CD4-positive, alpha-beta T cell treated with Interleukin-4 for 1 hour (primary cell): ENCODE measurements around the gene PDCD6IP.
A peak's percentile ranks its signal among the peaks of the same experiment; 100 is the strongest.
"Not testable (repeated sequence)": the region's sequence is repeated elsewhere in the genome, so short reads cannot be mapped to it uniquely, and the experiment has no call there.

Experiments used
- DNase-seq, 2 donors: peaks; one replicate each; pipeline ENCODE4 v3.0.0-alpha.2; 2020 to 2022

PDCD6IP gene

DNA sequence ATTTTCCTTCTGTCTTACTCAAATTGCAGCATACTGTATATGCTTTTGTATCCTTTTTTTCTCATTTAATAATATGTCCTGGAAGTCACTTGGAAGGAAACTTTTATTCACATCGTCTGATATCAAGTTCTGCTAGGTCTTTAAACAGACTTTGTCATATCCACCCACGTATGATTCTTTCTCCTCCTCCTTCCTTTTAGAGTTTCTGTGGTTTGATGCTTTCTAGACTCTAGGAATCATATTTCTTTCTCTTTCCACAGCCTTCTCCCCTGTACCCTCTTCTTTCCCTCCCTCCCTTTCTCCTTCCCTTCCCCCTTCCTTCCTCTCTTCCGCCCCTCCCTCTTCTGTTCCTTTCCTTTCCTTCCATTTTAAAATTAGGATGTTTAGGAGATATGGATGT, 52.2 kb downstream of the PDCD6IP start:
- not testable (repeated sequence) for DNase-seq

DNA sequence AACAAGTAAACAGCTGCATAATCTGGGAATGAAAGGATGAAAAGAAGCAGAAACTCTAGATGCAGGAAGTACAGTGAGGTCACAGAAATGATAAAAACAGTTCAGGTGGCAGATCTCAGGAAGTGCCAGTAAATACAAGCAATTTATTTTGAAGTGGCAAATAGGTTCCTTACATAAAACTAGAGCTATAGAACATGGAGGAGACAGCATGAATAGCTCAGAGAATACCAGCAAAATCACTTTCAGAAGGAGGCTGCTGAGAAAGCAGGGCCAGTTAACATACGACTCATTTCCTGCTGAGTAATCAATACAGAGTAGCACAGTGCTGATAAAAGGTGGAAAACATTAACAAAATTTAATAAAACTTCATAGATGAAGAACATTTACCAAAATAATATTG, 57.0 kb downstream of the PDCD6IP start:
- DNase-seq = peak in 1 of 2 donors; percentile 8

DNA sequence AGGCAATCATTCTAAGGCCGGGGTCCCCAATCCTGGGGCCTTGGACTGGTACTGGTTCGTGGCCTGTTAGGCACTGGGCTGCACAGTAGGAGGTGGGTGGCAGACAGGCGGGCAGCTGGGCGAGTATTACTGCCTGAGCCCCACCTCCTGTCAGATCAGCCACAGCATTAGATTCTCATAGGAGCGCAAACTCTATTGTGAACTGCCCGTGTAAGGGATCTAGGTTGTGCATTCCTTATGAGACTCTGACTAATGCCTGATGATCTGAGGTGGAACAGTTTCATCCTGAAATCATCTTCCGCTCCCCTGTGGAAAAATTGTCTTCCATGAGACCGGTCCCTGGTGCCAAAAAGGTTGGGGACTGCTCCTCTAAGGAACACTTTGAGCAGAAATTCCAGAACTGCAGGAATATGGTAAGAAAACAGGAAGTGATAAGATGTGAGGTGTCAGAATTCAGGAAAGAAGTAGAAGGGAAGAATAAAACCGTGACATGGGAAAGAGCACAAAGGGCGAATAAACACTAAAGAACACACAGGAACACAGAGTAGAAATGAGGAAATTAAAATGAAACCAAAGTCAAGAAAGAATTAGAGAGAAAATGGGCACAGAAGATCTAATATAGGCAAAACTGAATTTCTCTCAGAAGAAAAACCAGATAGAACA, 57.6 kb downstream of the PDCD6IP start:
- DNase-seq = no peak

DNA sequence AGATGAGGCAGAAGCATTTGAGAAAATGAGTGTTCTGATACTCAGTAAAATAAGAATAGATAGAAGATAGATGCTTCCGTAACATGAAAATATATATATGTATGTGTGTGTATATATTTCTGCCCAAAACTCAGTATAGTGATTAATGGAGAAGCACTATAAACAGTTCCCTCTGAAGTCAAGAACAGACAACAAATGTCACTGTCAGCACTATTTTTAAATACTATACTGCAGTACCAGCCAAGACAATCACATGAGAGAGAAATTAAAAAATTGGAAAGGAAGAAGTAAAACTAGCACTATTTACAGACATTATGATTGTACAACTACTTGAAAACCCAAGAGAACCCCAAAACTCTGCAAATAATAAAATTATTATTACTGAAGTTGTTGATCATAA, 59.3 kb downstream of the PDCD6IP start:
- not testable (repeated sequence) for DNase-seq

DNA sequence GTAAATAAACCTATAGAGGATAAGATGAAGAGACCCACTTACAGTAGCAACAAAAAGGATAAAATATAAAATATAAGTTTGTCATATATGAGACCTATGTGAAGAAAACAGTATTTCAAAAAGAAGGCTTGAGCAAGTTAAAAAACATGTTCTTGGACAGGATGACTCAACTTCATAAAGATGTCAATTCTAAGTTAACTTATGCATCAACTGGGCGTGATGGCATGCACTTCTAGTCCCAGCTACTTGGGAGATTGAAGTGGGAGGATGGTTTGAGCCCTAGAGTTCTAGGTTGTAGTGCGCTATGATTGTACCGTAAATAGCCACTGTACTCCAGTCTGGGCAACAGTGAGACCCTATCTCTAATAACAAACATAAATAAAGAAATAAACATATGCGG, 59.7 kb downstream of the PDCD6IP start:
- no peak for DNase-seq

DNA sequence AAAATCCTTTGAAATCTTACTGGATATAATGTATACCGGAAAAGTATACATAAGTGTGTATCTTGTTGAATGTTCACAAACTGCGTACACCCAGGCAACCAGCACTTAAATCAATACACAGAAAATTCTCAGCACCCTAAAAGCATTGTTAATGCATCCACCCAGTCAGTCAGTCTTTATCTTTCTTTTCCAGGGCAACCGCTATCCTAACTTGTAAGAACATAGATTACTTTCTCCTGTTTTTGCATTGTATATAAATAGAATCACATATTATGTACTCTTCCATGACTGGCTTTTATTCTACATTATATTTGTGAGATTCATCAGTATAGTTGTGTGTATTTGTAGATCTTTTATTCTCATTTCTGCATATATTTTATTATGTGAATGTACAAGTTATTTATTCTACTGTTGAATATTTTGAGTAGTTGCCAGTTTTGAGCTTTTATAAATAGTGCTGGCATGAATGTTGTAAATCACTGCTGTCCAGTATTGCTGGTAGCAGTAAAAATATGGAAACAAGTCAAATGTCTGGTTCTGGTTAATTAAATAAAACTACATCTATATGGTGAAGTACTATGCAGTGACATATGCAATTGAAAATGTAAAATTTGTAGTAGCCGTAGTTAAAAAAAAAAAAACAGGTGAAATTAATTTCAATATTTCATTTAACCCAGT, 62.1 kb downstream of the PDCD6IP start:
- no peak for DNase-seq

DNA sequence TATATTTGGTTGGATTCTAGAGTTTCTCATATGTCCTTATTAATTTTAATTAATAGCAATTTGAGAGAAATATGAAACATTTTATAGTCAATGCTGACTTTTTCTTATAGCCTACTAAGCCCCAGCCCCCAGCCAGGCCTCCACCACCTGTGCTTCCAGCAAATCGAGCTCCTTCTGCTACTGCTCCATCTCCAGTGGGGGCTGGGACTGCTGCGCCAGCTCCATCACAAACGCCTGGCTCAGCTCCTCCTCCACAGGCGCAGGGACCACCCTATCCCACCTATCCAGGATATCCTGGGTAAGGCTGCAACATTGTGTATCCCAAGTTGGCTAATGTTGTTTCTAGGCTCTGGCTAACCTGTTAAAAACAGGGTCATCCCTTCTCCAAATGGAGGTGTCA, 66.7 kb downstream of the PDCD6IP start:
- no peak for DNase-seq

DNA sequence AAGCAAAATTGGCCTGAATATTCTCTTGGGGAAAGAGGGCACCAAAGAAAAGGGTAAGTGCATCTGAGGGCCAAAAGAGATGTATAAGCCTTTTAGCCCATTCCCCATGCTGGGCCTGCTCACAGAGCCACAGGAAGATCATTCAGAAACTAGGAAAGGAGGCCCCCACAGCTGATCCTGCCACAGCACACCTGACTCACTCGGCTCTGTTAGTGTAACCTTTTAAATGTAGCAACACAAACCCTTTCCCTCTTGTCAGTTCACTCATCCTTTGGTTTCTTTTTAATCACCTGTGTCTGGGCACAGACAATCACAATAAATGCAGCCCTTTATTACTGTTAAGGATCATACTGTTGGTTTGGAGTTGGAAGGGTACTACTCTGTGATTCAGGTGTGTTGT, 69.9 kb downstream of the PDCD6IP start:
- no peak for DNase-seq

DNA sequence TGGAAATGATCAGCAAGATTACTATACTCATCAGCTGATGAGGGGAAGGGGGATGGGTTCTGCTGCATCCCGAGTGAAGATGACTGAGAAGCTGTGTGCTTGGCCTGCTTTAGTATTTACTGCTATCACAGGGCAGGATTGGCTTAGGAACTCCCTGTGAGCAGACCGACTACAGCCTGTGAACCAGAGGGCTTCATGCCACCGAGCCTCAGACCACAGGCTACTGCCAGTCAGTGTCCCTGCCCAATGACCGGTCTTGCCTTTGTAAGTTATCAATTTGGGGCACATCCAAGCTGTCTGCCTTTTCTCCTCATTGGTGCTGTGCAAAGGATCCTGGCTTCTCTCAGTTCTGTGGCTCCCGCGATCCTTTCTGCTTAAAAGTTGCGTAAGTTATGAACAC, 71.5 kb downstream of the PDCD6IP start:
- DNase-seq = no peak

DNA sequence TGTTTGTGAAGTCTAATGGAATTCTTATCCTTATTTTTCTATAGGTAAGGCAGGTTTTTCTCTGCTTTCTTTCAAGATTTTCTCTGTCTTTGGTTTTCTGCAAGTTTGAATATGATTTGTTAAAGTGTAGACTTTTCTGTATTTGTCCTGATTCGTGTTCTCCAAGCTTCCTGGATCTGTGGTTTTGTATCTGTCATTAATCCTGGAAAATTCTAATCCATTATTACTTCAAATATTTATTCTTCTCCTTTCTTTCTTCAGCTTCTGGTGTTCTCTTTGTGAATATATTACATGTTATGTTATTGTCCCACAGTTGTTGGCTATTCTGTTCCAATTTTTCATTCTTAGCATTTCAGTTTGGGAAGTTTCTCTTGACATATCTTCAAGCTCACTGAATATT, 76.4 kb downstream of the PDCD6IP start:
- no peak for DNase-seq

DNA sequence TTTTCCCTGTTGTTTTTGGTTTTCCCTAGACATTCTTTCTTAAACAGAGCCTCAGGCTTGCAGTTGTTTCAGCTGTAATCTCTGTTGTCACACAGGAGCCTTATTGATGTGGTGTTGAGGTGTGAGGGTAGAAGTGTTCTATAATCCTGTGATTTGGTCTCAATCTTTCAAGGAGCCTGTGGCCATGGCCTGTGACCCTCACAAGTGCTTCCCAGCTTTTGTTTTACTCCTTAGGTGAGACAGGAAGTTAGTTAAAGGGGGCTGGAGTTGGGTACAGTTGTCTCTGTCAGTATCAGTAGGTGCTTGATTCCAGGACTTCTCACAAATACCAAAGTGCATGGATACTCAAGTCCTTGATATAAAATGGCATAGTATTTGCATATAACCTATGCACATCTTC, 77.2 kb downstream of the PDCD6IP start:
- DNase-seq = no peak

DNA sequence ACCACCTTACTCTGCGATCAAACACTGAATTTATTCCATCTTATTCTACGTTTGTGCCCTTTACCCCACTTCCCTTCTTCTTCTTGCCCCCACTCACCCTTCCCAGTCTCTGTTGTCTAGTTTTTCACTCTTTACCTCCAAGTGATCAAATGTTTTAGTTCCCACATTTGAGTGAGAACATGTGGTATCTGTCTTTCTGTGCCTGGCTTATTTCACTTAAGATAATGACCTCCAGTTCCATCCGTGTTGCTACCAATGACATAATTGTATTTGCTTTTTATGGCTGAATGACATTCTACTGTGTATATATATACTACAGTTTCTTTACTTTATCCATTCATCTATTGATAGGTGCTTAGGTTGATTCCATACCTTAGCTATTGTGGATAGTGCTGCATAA, 78.8 kb downstream of the PDCD6IP start:
- no peak for DNase-seq

DNA sequence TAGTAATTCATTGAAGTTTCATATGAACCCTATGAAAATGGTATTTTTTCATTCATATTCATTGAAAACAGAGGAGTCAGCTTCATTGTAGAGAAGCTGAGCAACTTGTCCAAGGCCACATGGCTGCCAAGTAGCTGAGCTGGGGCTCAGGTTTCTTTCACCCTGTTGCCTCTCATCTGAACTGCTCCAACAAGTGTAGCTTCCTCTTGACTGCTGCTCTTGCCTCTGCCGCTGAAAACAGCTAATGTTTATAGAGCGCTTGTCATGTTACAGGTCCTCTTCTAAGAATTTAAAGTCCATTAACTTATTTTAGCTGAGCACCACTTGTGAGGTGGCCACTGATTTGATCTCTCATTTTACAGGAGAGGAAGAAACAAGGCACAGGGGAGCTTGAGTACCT, 81.1 kb downstream of the PDCD6IP start:
- no peak for DNase-seq

DNA sequence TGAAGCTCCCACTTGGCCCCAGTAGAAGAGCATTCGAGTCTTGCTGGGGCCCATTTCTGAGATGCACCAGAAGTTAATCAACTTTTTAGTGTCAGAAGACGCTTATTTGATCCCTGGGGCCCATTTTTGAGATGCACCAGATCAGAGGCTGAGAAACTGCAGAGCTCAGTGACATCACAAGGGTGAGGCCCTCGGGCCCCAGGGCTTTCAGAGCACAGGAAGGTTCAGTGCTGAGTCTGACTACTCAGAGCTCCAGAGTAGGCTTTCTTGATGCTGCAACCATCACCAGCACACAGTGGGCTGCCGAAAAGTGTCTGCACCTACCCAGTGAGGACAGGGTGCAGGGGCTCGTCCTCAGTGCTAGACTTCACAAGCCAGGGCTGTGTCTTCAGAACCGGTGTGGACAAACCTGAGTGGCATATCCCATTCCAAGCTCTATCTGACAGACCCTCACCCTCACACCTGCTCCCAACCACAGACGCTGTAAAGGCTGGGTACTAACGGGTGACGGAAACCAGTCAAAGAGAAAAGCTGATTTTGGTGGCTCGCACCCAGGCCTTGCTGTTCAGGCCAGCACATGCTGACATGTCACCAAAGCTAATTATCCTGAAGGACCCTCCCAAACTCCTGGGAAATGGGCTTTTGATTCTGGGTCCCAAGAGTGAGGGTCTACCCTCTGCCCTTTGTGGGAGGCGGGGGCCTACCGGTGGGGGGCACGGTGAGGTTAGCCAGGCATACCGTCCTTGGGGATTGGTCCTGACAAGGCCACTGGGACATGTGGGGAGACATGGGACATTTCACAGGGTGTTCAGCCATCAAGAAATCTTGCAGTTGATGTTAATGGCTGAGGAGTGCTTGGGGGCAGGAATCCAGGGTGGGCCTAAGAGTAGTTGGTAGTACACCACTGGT, 83.0 kb downstream of the PDCD6IP start:
- no peak for DNase-seq

DNA sequence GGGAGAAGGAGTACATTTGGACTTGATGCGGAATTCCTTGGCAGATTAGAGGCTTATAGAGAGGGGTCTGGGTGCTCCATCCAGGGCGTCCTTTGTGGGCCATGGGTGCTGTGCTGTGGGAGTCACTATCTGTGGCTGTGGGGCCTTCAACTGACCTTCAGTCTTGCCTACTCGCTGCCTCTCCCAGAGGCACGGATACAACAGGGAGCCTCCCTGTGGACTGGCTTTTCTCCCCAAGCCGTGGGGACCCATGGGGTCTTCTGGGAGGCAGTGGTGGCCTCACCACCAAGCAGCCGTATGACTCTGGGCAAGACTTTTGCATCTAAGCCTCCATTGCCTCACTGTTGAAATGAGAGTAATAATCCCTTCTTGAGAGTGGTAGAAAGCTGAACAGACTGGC, 83.9 kb downstream of the PDCD6IP start:
- DNase-seq = no peak

DNA sequence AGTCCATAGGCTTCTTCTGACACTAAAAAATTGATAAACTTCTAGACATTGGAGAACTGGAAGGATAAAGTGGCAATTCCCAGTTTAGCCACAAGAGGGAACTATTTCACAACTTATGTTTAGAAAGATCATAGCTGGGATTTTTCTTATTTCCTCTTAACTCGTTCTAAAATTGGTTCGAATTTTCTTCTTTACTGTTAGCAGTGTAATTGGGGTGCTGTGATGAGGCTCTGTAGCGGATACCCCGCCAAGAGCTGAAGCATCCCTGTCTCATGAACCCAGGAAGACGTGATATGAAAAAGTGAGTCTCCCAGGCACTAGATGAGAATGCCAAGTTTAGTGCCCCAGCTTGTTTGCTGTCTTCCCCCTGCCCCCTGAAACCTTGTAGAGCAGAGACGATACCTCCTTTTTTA, 85.1 kb downstream of the PDCD6IP start:
- DNase-seq = peak in 1 of 2 donors; percentile 51

DNA sequence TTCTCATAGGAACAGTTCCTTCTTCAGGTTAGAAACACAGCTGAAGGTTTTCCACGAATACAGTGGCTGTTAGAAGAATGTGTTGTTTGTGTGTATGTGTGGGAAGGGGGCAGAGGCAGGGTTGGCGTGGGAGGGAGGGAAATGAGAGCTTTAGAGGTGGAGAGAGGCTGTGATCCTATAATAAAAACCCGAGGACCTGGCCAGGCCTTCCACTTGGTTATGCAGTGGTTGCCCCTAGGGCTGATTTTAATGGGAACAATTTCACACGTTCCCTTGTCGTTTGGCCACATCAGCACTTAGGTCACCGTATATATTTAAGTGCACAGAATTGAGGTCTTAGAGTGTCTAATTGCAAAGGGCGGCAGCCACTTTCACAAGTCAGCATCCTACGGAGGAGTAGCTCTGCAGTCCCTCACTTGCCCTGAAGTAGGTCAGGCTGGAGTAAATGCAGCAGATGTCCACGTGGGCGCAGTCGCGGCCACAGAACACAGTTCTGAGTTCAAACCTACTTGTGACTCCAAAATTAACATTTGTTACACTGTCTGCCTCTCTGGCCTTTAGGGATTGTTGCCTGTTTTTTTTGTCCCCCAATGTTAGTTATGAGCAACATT, 85.6 kb downstream of the PDCD6IP start:
- no peak for DNase-seq

DNA sequence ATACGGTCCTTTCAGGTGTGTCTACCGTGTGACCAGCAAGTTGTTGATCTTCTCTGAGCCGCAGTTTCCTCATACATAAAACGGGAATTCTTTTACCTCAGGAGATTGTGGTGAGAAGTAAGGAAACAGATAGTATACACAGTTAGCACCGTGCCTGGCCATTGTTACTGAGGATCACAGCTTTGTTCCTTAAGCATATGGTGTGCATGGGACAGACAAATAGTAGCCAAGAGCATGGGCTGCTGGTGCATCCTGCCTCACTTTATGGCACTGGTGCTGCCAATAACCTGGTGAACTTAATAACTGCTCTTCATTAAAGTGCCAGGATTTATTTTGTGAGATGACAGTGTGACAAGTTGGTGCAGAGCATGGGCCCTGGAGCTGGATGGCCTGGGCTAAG, 86.3 kb downstream of the PDCD6IP start:
- DNase-seq = no peak

DNA sequence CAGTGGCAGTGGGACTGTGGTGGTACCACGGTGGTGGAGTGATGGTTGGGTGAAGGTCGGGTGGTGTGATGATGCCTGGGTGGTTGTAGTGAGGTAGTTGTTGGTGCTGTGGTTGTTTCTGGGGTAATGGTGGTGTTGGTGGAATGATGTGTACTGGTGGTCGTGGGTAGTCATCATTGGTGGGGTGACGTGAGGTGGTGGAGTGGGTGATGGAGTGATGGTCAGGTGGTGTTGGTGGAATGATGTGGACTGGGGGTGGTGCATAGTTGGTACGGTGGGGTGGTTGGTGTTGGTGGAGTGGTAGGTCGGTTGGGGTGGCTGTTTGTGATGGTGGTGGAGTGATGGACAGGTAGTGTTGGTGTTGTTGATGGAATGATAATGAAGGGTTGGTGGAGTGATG, 87.1 kb downstream of the PDCD6IP start:
- DNase-seq = no peak

DNA sequence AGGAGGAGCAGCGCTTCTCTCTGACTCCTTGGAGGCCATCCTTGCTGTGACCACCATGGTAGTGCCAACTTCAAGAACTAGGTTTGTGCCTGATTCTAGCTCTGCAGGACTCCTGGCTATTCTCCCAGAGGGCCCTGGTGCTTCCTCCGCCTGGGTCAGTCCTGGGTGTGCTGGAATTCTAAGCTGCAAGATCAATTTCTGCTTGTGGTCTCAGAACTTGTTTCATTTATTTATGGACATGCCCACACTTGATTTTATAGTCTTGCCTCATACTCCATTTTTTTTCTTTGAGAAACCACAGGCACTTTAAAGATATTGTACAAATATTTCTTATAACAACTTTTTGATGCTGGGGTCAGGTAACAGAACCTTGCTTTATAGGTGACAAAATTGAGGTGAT, 87.6 kb downstream of the PDCD6IP start:
- no peak for DNase-seq

DNA sequence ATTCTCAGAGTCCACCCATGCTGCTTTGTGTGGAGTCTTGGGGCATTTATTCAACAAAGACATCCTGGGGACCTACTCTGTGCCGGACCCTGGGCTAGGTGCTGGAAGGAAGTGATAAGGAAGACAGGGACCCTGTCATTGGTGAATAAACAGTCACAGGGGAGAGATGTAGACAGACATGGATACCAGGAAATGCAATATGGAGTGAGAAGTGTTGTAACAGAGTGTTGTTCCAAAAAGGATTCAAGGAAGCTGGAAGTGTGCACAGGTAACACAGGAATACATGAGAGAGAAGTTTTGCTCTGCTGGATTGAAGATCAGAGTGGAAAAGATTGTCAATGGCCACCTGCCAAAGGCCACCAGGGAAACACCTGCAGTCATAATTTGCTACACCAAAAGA, 89.0 kb downstream of the PDCD6IP start:
- DNase-seq = no peak

DNA sequence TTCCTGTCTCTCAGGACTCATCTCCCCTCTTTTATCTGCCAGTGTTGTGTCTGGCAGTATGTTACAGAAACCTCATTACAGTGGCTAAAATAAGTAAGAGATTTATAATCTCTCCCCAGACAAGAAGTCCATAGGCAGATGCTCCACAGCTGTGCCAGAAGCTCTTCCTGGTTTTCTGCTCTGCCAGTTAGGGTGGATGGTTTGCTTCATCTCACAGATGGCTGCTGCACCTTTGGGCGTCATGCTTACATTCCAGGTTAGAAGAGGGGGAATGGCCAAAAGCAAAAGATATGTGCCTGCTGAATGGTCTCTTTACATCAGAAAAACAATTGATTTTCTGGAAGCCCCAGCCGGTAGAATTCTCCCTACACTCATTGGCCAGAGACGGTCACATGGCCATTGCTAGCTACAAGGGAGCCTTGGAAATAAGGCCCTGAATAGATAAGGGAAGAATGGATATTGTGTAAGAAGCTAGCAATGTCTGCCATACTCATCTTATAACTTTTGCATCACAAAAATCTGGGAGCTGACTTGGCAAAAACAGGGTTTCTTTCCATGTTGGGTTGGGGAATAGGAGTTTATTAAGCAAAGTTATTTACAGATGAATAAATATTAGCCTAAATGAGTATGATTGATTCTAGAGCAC, 91.1 kb downstream of the PDCD6IP start:
- DNase-seq = no peak

DNA sequence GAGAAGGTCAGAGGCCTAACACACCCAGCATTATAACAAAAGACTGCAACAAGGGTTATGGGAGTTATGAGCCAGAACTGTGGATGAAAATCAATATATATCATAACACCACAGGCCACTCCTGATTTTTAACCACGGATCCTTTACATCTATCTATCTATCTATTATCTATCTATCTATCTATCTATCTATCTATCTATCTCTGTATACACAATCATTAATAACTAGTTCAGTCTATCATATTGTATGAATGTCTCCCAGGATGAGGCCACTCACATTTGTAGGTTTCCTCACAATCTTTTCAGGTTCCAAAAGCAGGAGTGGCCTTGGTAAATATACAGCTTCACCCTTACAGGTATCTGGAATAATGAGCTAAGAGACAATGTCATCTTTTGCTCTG, 94.2 kb downstream of the PDCD6IP start:
- no peak for DNase-seq
